NOMO-1 (cell line): Measurements from ENCODE around the gene SPSB1.

ENCODE experiments used
- DNase-seq, 2 experiments: peaks; one replicate each; lab custom pipeline; 2025; ENCODE audit not compliant: unreplicated experiment in 2 of 2; lab: John Stamatoyannopoulos, UW

SPSB1 gene

DNA sequence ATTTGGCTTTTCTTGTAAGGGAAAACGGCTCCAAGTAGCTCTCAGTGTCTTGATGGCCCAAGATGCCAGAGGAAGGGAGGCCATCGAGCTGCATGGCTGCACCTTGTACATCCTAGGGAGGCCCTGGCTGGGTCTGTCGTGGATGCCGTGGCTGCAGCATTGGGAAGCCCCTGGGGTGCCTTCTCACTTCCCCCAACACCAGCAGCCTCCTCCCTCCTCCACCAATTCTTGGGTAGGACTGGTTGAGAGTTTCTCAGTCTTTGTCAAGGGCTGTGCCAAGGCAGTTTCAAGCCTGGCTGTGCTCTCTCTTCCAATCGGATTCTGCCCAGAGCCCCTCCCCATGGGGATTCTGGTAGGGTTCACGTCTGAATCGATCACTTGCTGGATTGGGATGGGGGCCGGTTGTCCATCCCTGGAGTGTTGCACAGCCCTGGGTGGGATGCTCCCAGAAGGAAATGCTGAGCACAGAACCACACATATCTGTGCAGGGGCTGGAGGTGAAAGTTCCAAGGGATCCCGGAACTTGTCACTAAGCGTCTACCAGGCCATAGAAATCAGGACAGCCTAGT, 14.0 kb upstream of the SPSB1 start:
- DNase-seq = no peak

- DNase-seq = peak in 1 of 2 experiments; percentile 16
These were observed 13.4 kb upstream of the SPSB1 start for GRCh38 chr1:9279172-9279840.

DNA sequence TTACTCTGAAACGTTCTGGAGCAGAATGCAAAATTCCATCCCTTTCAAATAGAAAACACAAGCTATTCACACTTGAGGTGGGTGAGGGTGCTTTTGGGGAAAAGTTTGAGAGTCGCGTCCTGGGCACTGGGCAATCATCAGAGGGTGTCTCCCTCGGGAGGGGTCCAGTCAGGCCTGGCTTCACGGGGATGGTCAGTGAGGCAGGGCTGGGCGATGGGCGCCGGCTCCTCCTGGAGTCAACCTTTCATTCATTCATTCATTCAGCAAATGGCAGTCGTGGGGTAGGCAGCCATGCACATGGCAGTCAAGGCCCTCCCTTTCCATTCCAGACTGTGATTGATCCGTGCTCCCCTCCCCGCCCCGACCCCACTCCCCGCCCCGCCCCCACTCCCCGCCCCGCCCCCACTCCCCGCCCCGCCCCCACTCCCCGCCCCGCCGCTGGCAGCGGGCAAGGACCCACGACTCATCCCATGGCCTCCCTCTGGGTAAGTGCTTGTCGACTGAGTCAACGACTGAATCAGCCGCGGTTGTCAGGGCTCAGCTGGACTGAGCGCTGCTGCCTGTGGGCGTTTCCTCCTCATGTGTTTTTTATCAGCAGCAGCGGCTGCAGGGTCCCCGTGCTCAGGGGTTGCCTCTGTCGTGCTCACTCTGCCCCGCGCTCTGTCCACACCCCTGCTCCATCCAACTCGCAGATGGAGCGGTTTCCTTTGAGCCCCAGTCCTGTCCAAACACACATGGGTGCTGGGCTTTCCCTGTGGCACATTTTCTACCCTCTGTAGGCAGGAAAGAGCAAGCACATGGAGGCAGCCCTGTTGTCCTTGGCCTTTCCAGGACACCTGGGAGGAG, 12.5 kb upstream of the SPSB1 start:
- DNase-seq = peak in 1 of 2 experiments; percentile 9

GRCh38 chr1:9281071-9281827, 11.4 kb upstream of the SPSB1 start:
- DNase-seq = peak in 1 of 2 experiments; percentile 8

DNA sequence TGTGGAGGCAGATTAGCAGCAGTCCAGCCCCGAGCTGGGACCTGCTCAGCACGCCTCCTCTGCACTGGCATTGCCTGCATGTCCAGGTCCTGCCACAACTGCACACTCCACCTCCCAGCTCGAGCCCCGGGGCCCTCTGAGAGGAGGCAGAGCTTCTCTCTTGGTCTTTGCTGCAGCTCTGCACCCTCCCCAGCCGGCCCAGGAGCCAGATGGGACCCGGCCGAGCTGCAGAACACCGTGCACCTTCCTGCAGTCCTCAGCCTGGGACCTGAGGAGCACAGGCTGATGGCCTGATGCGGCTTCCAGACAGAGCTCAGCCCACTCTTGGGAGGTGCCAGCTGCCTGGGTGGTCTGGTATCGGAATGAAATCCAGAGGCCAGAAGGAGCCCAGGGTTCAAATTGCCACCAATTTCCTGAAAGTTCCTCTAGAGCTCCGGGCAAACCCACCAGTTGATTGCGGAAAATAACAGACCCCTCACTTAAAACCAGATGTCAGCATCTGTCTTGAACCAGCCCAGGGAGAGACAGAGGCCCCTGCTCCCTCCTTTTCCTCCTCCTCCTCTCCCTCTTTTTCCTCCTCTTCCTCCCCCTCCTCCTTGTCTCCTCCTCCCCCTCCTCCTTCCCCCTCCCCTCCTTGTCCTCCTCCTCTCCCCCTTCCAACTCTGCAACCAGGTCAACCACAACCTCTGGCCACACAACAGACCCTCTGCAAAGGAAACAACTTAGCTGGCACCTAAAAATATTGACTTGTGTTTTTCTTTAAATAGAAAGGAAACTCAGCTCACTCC, 10.6 kb upstream of the SPSB1 start:
- DNase-seq = no peak

DNA sequence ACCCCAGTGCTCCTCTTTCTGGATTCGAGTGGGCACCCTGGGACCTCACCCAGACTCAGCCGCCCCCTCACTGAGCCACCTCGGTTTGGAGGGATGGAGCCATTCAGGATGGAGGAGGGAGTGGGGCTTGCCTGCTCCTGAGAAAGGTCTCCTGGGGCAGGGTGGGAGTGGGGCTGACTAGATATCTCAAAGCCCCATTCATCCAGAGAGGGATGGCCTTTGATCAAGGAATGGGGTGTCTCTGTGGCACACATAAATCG, 10.1 kb upstream of the SPSB1 start:
- DNase-seq = no peak

DNA sequence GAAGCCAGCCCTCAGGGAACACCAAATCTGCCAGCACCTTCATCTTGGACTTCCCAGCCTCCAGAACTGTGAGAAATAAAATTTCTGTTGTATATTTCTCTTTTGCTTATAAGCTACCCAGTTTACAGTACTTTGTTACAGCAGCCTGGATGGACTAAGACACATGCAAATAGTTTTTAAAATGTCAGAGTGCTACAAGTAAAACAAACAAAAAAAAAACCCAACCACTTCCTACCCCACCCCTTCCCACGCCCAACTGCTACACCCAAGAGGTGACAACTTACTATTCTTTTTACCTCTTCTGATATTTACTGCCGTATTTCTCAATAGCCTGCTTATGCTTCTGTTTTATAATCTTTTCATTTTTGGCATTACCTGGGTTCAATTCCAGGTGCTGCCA, 8.6 kb upstream of the SPSB1 start:
- DNase-seq = no peak

DNA sequence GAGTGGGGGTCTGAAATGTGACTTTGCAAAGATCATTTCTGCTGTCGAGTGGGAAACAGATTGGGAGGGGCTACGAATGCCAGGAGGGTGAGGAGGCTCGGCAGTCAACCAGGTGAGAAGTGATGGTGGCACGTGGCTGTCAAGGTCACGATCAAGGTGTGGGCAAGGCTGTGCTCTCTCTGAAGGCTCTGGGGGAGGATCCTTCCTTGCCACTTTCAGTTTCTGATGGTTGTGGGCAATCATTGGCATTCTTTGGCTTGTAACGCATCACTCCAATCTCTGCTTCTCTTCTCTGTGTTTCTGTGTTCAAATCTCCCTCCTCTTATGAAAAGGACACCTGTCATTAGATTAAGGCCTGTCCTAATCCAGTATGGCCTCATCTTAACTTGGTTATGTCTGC, 6.1 kb upstream of the SPSB1 start:
- no peak for DNase-seq

DNA sequence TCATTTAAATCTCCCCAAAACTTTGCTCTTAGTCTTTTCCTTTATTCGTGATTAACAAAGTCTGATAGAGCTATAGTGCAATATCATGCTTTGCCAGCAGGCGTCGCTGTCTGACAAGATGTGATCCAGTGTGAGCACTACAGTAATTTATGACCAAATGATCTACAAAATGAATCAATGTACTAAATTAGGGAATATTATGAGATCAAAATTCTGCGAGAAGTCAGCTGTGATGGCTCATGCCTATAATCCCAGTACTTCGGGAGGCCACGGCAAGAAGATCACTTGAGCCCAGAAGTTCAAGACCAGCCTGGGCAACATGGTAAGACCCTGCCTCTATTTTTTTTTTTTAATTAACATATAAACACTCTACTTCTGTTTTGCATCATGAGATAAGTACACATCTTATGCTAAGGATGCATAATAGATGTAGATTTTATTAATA, 3.6 kb upstream of the SPSB1 start:
- peak in 1 of 2 experiments; percentile 61 for DNase-seq

DNA sequence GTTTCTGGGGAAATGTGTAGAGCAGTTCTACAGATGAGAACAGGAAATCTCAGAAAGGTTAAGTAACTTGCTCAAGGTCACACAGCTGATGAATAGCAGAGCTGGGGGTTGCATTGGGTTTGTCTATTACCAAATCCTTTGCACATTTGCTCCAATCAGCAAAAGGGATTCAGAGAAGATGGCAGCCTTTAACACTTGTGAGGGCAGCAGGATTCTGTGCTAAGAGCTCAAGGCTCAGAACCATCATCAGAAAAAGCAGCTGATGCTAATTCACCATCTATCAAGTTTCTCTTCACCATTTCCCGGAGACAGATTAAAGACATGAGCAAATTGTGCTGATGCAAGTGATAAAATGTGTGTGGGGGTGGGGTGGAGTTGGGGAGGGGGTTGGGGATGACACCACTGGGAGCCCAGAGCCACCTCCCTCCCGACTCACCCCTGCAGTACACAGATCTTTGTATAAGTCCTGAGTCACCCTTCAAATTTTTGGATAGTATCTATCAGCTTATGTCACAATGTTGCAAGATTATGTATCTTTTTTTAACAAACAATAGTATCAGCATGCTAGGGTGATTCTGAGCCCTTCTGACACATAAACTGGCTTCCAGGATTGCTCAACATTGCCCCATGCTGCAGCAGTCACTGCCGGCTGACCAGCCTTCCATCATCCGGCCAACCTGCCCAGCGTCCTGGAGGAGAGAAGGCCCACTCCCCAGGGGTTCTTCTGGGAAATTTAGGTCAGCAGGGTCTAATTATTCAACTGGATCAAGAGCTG, 2.8 kb upstream of the SPSB1 start:
- peak; percentile 62 to 88 for DNase-seq

DNA sequence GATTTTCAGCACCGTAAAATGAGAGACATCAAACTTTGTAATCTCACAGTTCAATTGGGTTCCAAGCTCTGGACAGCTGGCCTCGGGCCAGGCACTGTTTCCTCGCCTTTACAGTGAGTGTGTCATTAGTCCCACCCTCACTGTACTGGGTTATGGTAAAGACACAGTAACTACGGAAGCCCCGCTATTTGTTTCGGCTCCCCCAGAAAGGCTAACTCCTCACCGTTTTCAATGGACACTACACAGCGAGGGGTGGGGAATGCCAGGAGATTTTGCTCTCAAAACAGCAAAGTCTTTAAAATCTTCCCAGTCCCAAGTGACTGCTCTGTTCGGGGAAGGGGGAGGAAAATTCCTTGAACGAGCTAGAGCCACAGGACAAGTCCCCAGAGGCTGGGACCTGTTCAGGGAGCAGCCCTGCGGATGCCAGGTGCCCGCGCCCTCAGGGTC, 757 bp upstream of the SPSB1 start:
- no peak for DNase-seq

DNA sequence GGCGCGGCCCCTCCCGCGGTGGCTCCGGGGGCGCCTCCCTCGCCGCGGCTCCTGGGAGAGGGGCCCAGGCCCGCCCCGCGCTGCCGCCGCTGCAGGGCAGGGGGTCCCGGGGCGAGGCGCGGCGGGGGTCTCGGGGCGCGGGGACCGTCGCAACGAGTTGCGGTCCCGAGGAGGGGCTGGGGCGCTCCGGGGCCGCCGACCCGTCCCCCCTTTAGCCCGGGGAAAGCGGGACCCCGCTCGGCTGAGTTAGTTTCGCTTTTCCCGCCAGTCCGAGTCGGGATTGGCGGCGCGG, 493 bp downstream of the SPSB1 start:
- no peak for DNase-seq

GRCh38 chr1:9293533-9294404, 1.1 kb downstream of the SPSB1 start:
- DNase-seq = peak in 1 of 2 experiments; percentile 13

DNA sequence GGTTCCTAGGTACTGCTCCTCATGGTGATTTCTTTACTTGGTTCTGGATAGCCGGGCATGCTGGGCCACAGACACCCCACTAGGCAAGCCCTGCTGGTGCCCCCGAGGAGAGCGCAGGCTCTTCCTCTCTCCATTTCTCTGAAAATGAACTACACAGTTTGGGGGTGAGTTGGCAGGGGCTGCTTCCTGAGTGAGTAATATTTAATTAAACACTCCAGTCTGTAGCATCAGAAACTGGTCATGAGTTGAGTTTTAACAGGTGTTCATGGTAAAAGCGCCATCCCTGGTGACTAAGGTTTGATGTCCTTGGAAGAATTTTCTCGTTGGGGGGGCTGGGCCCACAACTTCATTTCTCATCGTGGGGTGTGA, 1.7 kb downstream of the SPSB1 start:
- no peak for DNase-seq

DNA sequence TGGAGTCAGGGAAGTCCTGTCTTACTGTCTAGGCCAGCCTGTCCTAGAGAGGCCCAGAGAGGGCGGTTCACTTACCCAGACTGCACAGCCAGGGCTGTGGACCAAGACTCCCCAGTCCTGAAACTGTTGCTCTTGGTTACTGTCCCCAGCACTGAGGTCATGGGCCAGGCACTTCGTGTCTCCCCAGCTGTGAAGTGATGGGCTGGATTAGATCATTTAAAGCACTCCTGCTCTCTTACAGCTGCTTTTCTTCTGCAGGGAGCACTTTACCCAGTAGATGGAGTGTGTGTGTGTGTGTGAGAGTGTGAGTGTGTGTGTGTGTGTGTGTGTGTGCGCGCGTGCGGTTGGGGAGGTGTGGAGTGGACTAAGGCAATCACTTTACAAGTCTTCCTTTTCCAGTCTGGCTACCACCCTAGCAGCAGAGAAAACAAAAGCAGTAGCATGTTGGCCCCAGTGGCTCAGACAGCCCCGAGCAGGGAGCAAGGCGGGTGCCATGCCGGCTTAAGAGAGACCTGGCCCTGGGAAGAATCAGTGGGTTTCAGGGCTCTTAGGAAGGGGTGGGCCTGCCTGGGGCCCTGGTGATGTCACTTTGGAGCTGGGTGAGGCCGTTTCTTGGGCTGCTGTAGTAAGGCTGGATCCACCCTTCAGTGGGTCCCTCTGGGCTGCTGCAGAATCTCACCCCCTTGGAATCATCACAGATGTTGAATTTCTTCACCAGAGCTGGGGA, 2.4 kb downstream of the SPSB1 start:
- DNase-seq = no peak

DNA sequence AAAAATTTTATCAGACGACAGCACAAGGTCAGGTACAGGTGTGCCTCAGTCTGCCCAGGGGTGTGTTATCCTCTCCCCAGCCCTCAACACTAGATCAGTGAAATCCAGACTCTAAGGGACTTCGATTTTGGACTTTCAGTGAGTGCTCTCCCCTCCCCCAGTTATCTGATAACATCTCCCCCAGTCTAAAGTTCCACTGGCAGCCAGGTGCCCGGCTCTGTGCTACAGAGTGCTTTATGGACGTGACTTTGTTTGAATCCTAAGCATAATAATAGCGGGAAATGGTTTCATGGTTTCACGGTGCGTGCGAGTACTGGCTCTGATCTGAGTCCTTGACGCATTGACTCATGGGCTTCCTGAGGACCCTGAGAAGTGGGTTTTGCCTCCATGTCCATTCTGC, 3.2 kb downstream of the SPSB1 start:
- no peak for DNase-seq

GRCh38 chr1:9296850-9297249, 4.2 kb downstream of the SPSB1 start:
- no peak for DNase-seq

DNA sequence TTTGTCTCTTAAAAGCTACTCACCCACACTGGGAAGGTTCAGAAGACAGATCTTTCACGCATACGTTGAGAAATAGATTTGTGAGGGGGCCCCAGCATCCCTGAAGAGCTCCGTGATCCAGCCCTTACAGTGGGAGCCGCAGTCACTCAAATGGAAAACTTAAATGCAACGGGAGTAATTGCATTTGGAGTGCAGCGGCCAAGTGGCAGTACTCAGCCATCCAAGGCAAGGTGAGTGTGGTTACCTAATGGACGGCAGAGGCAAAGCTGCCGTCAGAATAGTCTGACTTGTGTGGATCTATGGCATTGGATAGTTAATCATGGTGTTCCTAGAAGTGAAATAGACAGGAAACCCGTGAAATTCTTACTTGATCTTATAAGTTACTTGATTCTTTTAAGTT, 5.1 kb downstream of the SPSB1 start:
- no peak for DNase-seq
